Immature natural killer cell (primary cell): ENCODE data around the gene STYX. TPM values are rescaled to one million over a fixed set of nuclear protein-coding genes. Genes with fewer than 3 reads are reported as not detected.

ENCODE experiments used
- DNase-seq, 3 donors: peaks; one replicate each; pipeline ENCODE4 v3.0.0; 2022; ENCODE audit warnings: mixed read lengths in 1 of 3
- H3K27ac Mint-ChIP-seq, 6 donors: one replicate each; pipeline ENCODE4 v1.8.0; 2020; ENCODE audit warnings: mixed read lengths in 6 of 6, mild to moderate bottlenecking in 5 of 6, inconsistent platforms in 4 of 6, moderate library complexity in 3 of 6
- H3K27me3 Mint-ChIP-seq, 3 donors: one replicate each; pipeline ENCODE4 v1.8.0; 2020 to 2021; ENCODE audit warnings: low read depth in 3 of 3, mild to moderate bottlenecking in 3 of 3, mixed read lengths in 3 of 3, moderate library complexity in 3 of 3, inconsistent platforms in 1 of 3
- H3K36me3 Mint-ChIP-seq, 3 donors: one replicate each; pipeline ENCODE4 v1.8.0; 2020; ENCODE audit warnings: mixed read lengths in 3 of 3, inconsistent platforms in 2 of 3, mild to moderate bottlenecking in 2 of 3
- H3K4me1 Mint-ChIP-seq, 2 donors: one replicate each; pipeline ENCODE4 v1.8.0; 2020; ENCODE audit warnings: inconsistent platforms in 2 of 2, mild to moderate bottlenecking in 2 of 2, mixed read lengths in 2 of 2, moderate library complexity in 1 of 2
- H3K4me3 Mint-ChIP-seq, 5 donors: one replicate each; pipeline ENCODE4 v1.8.0; 2020; ENCODE audit warnings: mild to moderate bottlenecking in 5 of 5, mixed read lengths in 5 of 5, inconsistent platforms in 3 of 5, moderate library complexity in 3 of 5
- H3K9me3 Mint-ChIP-seq, 6 donors: one replicate each; pipeline ENCODE4 v1.8.0; 2020; ENCODE audit warnings: mild to moderate bottlenecking in 6 of 6, mixed read lengths in 6 of 6, inconsistent platforms in 4 of 6, moderate library complexity in 3 of 6
- polyA plus RNA-seq, 3 donors: library from polyadenylated mRNA; unstranded; fragments of 300-500 nt; fragmentation: Illumina TruSeq; gene quantifications; one replicate each; pipeline ENCODE4 v1.2.3, GENCODE V29; 2021

Gene STYX
- polyA plus RNA-seq, 3 donors from 2014 or later: 10.6 to 14.8 (median 12.4) TPM

- H3K4me3 Mint-ChIP-seq: no peak overlapping the region
- H3K27me3 Mint-ChIP-seq: no peaks in the 10 kb centered on the region
- peaks cover 3 to 7% of the 10 kb centered on the region in 2 donors for H3K4me1 Mint-ChIP-seq
- no peaks in the 10 kb centered on the region for H3K9me3 Mint-ChIP-seq
- DNase-seq: no peak
- H3K27ac Mint-ChIP-seq: peak overlapping the region in 1 of 6 donors; percentile 35
- peaks cover 0 to 3% (median 0%) of the 10 kb centered on the region in 3 donors for H3K36me3 Mint-ChIP-seq
Observed at GRCh38 chr14:52783206-52783605, 53.2 kb downstream of the STYX start.

GRCh38 chr14:52786887-52787286 lies 56.9 kb downstream of the STYX start:
- H3K27ac Mint-ChIP-seq: peak overlapping the region in 1 of 6 donors; percentile 21
- no peak overlapping the region for H3K4me3 Mint-ChIP-seq
- H3K27me3 Mint-ChIP-seq: peaks cover 0 to 5% (median under 1%) of the 10 kb centered on the region in 3 donors
- H3K4me1 Mint-ChIP-seq: peaks cover 22 to 39% of the 10 kb centered on the region in 2 donors
- DNase-seq: no peak
- H3K36me3 Mint-ChIP-seq: no peaks in the 10 kb centered on the region
- no peaks in the 10 kb centered on the region for H3K9me3 Mint-ChIP-seq

- H3K4me1 Mint-ChIP-seq: peaks cover 29 to 47% of the 10 kb centered on the region in 2 donors
- H3K27ac Mint-ChIP-seq: peak overlapping the region in 5 of 6 donors; percentile 5 to 78 (median 60)
- H3K4me3 Mint-ChIP-seq: peak overlapping the region in 4 of 5 donors; percentile 7 to 63 (median 28)
- peaks cover 0 to 8% (median 2%) of the 10 kb centered on the region in 3 donors for H3K27me3 Mint-ChIP-seq
- H3K36me3 Mint-ChIP-seq: no peaks in the 10 kb centered on the region
- H3K9me3 Mint-ChIP-seq: no peaks in the 10 kb centered on the region
- no peak for DNase-seq
Observed at GRCh38 chr14:52789118-52789517, 59.2 kb downstream of the STYX start.

DNA sequence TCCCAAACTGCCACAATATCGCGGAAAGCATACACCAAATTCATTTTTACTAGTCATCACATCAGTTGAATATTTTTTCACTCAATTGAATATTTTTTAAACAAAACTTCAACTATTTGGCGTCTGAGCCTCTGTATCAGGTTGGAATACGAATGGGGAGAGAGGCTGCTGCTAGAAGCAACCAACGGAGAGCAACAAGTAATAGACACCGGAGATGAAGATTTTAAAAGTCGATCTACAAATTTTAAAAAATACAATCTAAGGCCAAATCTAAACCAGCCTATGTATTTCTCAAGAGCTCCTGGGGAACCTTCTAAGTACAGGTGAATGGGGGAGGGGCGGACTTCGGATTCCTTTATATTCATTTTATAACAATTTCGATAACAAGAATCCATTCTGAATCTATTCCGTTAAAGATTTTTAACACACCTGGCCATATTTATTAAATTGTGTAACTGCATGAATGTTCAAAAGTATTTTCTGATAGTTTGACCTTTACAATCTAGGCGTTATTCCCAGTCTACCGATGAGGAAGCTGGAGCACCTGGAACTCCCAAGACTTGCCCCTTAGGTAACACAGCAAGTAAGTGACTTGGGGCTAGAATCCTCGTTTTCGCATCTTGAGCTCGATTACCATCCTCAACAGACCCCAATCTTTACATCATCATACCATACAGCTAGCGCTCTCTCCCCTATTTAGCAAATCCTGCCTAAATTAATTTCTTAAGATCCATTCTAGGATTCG lies 60.2 kb downstream of the STYX start:
- Mint-ChIP-seq H3K36me3 (no peaks in the 10 kb centered on the region), H3K4me3 (peak overlapping the region; percentile 84 to 92 (median 90)), H3K27me3 (peaks cover 0 to 8% (median 3%) of the 10 kb centered on the region in 3 donors), H3K27ac (peak overlapping the region; percentile 79 to 92 (median 86)), H3K4me1 (peaks cover 29 to 47% of the 10 kb centered on the region in 2 donors), H3K9me3 (no peaks in the 10 kb centered on the region)
- DNase-seq: no peak

DNA sequence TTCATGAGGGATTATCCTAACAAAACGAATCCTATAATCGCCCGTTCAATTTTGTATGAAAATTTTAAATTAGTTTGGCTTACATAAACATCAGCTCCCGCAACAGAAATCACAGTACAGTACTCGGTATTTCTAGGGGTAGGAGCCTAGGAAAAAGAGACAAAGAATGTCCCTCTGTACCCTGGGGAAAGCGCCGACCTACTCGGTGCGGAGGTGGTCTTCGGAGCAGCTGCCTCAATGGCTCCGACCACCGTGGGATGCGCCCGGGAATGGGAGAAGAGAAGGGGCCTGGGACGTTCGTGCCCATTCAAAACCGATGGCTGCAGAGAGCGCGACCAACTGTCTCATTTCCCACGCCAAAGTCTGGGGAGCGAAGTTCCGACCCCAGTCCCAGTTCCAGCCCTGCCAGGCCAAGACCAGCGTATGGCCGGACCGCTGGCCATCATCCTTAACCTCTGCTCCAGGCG lies 60.8 kb downstream of the STYX start:
- Mint-ChIP-seq H3K9me3 (no peaks in the 10 kb centered on the region), H3K4me3 (peak overlapping the region; percentile 84 to 92 (median 90)), H3K27me3 (peaks cover 0 to 8% (median 4%) of the 10 kb centered on the region in 3 donors), H3K27ac (peak overlapping the region; percentile 79 to 92 (median 86)), H3K4me1 (peaks cover 29 to 47% of the 10 kb centered on the region in 2 donors), H3K36me3 (no peaks in the 10 kb centered on the region)
- no peak for DNase-seq

DNA sequence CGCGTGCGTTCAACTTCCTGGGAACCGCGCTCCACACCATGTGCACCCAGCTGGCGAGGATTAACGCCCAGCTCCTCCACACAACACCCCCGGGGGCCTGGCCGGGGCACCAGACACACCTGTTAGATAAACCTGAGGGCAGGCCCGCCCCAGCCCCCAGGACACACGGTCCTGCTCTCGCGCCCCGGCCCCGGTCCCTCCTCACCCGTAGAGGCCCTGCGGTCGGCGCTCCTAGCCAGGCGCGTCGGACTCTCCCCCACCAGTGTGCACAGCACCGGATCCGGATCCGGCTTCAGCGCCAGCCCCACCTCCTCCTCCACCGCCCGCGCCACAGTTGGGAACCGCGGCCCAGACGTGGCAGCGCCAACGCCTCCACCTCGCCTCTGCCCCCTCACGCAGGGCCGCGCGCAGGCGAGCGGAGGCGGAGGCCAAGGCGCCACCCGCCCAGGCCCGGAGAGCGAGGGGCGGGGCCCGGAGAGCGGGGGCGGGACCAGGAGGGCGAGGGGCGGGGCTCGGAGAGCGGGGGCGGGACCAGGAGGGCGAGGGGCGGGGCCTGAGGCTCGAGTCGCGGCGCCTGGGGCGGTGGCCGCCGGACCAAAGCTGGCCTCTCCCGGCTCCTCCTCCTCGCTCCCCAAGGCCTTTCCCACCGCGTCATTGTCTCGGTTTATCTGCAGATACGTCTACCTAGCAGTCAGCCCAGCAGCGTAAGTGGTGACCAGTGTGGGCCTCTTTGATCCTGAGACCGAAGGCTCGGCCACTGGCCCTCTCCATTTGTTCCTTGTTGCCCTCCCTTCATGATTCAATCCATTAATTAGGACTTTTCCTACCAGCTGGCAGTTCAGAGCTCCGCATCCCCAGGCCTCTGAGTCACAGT lies 61.5 kb downstream of the STYX start, which contains the start of gene GNPNAT1:
Gene GNPNAT1 (minus strand): TSS at position 385 of the 874 bp plus-strand sequence. CDS start 6,957 bp downstream, outside the sequence.
- peak within 1 kb of the TSS; percentile 88 to 93 (median 90) for H3K4me3 Mint-ChIP-seq
- H3K4me1 Mint-ChIP-seq: peaks cover 29 to 47% of the 10 kb centered on the region in 2 donors
- H3K27ac Mint-ChIP-seq: peak within 1 kb of the TSS; percentile 79 to 92 (median 87)
- H3K9me3 Mint-ChIP-seq: peaks cover 0 to 2% (median 0%) of the 10 kb centered on the region in 6 donors
- no peaks in the 10 kb centered on the region for H3K36me3 Mint-ChIP-seq
- H3K27me3 Mint-ChIP-seq: peaks cover 0 to 8% (median 4%) of the 10 kb centered on the region in 3 donors
- peak; percentile 95 to 96 (median 95) for DNase-seq

DNA sequence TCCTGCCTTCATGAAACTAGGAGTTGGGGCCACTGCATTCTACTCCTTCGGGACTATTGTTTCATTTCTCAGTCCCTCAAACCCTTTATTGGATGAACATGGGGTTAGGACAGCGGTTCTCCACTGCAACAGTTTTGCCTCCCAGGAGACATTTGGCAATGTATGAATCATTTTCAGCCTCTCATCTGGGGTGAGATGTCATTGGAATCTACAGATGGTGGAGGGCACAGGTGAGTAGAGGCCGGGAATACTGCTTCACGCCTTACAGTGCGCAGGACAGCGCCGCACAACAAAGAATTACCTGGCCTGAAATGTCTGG lies 62.1 kb downstream of the STYX start:
- Mint-ChIP-seq H3K36me3 (no peaks in the 10 kb centered on the region), H3K27ac (peak overlapping the region; percentile 79 to 92 (median 86)), H3K27me3 (peaks cover 0 to 8% (median 4%) of the 10 kb centered on the region in 3 donors), H3K4me1 (peaks cover 29 to 46% of the 10 kb centered on the region in 2 donors), H3K4me3 (peak overlapping the region; percentile 81 to 93 (median 88)), H3K9me3 (peaks cover 0 to 5% (median under 1%) of the 10 kb centered on the region in 6 donors)
- DNase-seq: no peak

GRCh38 chr14:52793061-52793460 lies 63.1 kb downstream of the STYX start:
- Mint-ChIP-seq H3K27ac (peak overlapping the region in 1 of 6 donors; percentile 17), H3K4me1 (peaks cover 34 to 50% of the 10 kb centered on the region in 2 donors), H3K9me3 (peaks cover 0 to 6% (median 4%) of the 10 kb centered on the region in 6 donors), H3K27me3 (peaks cover 0 to 8% (median 4%) of the 10 kb centered on the region in 3 donors), H3K36me3 (no peaks in the 10 kb centered on the region), H3K4me3 (peak overlapping the region in 1 of 5 donors; percentile 91)
- no peak for DNase-seq

DNA sequence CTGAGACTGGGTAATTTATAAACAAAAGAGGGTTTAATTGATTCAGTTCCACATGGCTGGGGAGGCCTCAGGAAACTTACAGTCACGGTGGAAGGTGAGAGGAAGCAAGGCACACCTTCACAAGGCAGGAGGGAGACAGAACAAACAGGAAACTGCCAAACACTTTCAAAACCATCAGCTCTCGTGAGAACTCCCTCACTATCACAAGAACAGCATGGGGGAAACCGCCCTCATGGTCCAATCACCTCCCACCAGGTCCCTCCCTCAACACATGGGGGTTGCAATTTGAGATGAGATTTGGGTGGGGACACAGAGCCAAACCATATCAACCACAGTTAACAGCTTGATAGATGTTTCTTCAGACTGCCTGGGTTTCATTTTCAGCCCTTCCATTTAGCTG lies 67.7 kb downstream of the STYX start:
- DNase-seq: peak; percentile 30 to 37 (median 33)
- Mint-ChIP-seq H3K4me3 (peak overlapping the region in 3 of 5 donors; percentile 13 to 52 (median 27)), H3K4me1 (peaks cover 22 to 29% of the 10 kb centered on the region in 2 donors), H3K9me3 (peaks cover 0 to 6% (median 4%) of the 10 kb centered on the region in 6 donors), H3K27me3 (peaks cover 0 to 2% (median 0%) of the 10 kb centered on the region in 3 donors), H3K36me3 (no peaks in the 10 kb centered on the region), H3K27ac (peak overlapping the region; percentile 53 to 84 (median 72))

DNA sequence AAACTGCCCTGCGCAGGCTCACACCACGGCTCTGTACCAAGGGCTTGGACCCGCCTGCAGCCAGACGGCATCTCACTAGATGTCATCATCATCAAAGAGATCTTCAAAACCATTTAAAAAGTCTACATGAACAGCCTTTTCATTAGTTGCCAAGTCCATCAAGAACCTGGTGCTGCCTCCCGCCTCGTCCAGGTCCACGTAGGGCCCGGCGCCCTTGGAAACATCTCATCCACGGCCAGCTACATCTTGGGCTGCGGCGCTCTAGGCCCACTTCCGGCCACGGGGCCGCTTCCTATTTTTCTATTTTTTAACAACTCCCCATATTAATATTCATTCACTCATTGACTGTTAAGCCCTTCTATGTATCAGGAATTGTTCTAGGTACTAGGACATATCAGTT lies 68.9 kb downstream of the STYX start:
- H3K27ac Mint-ChIP-seq: peak overlapping the region in 2 of 6 donors; percentile 2 to 50
- DNase-seq: no peak
- peaks cover 0 to 4% (median 0%) of the 10 kb centered on the region in 3 donors for H3K27me3 Mint-ChIP-seq
- no peak overlapping the region for H3K4me3 Mint-ChIP-seq
- no peaks in the 10 kb centered on the region for H3K36me3 Mint-ChIP-seq
- peaks cover 0 to 6% (median 4%) of the 10 kb centered on the region in 6 donors for H3K9me3 Mint-ChIP-seq
- peaks cover 22 to 28% of the 10 kb centered on the region in 2 donors for H3K4me1 Mint-ChIP-seq

DNA sequence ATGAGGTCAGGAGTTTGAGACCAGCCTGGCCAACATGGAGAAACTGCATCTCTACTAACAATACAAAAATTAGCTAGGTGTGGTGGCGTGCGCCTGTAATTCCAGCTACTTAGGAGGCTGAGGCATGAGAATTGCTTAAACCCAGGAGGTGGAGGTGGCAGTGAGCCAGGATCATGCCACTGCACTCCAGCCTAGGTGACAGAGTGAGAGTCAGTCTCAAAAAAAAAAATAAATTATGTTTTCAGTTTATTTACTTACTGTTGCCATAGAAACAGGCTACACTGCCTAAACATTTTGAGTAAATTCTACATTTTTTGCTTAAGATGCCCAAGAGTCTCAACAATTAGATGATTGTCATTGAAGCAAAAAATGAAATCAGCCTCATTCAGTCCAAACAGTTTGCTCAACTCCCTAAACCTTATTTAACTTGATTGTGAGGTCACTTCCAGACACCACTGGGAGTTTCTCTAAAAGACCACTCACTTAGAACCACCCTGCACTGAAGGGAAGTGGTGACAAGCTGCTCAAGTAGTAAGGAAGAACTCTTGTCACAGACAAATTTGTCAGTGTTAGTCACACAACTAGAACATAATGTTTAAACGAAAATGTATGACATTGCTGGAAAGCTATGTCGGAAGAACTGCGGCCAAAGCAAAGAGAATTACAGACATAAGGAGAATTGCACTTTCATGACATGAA lies 71.2 kb downstream of the STYX start:
- H3K4me1 Mint-ChIP-seq: peaks cover 22 to 28% of the 10 kb centered on the region in 2 donors
- no peak for DNase-seq
- H3K27ac Mint-ChIP-seq: peak overlapping the region in 1 of 6 donors; percentile 17
- no peak overlapping the region for H3K4me3 Mint-ChIP-seq
- H3K9me3 Mint-ChIP-seq: peaks cover 0 to 6% (median 4%) of the 10 kb centered on the region in 6 donors
- peaks cover 0 to 3% (median 0%) of the 10 kb centered on the region in 3 donors for H3K36me3 Mint-ChIP-seq
- H3K27me3 Mint-ChIP-seq: peaks cover 0 to 3% (median 0%) of the 10 kb centered on the region in 3 donors

DNA sequence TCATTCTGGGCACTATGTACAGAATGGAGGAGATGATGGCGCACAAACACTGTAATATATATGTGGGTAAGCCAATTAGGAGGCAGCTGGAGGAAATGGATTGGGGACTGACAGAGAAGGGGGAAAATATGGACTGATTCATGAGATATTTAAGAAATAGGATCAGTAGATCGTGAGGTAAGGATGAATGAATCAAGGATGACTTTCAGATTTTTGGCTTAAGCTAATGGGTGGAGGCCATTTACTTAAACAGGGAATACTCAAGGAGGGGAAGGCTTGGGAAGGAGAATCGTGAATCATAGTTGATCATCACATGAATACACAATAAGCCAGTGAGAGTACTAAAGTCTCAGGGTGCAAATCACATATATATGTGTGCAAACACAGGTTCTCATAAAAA lies 72.6 kb downstream of the STYX start:
- peaks cover 0 to 4% (median 1%) of the 10 kb centered on the region in 6 donors for H3K9me3 Mint-ChIP-seq
- H3K27me3 Mint-ChIP-seq: peaks cover 0 to 3% (median 0%) of the 10 kb centered on the region in 3 donors
- H3K27ac Mint-ChIP-seq: no peak overlapping the region
- H3K4me3 Mint-ChIP-seq: no peak overlapping the region
- DNase-seq: no peak
- H3K4me1 Mint-ChIP-seq: peaks cover 18 to 25% of the 10 kb centered on the region in 2 donors
- H3K36me3 Mint-ChIP-seq: peaks cover 0 to 3% (median 0%) of the 10 kb centered on the region in 3 donors

DNA sequence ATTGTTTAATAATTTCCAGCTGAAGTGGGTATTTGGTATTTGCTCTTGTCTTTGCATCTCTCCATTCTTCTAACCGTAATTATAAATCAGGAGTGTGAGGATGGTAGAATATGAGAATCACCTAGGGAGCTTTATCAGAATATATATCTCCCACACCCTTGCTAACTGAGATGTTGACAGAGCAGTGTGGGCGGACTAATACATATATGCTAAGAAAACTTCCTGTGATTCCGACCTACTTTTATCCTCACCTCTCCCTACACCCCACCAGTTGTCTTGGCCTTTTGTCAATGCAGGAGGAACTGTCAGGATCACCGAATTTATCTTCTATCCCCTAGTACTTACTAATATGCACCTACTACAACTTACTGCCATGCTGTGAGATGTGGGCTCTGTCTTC lies 76.1 kb downstream of the STYX start:
- Mint-ChIP-seq H3K36me3 (peaks cover 0 to 3% (median 0%) of the 10 kb centered on the region in 3 donors), H3K4me1 (peaks cover 3 to 6% of the 10 kb centered on the region in 2 donors), H3K9me3 (no peaks in the 10 kb centered on the region), H3K4me3 (no peak overlapping the region), H3K27ac (no peak overlapping the region), H3K27me3 (peaks cover 0 to 3% (median 0%) of the 10 kb centered on the region in 3 donors)
- DNase-seq: no peak
